GM18508 (cell line): ENCODE data around the gene PP2D1.
"Not testable (repeated sequence)": the region's sequence is repeated elsewhere in the genome, so short reads cannot be mapped to it uniquely, and the experiment has no call there.

Experiments used
- ATAC-seq: cut with Tn5 transposase; IDR thresholded peaks from one replicate; pipeline ENCODE4 v1.9.1; 2021; ENCODE audit warnings: moderate number of reproducible peaks; ENCODE audit not compliant: insufficient read depth, unreplicated experiment

Gene PP2D1

DNA sequence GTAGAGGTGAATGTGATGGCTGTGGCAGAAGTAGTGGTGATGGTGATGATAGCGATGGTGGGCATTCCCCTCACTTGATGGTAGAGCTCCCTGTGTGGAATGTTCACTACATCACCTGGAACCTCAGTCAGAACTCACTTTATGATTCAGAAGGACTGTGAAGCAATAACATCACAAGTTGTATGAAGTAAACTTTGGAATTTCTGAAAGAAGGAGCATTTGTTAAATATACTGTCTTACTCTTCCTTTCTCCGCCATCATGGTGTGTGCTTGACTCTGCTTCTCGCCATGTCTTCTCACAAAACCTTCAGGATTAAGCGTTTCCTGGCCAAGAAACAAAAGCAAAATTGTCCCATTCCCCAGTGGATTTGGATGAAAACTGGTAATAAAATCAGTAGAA lies at the start of gene PP2D1:
PP2D1 (minus strand) TSS at position 101 of the 400 bp plus-strand sequence. CDS start 192 bp downstream, outside the sequence.
- ATAC-seq = no peak

DNA sequence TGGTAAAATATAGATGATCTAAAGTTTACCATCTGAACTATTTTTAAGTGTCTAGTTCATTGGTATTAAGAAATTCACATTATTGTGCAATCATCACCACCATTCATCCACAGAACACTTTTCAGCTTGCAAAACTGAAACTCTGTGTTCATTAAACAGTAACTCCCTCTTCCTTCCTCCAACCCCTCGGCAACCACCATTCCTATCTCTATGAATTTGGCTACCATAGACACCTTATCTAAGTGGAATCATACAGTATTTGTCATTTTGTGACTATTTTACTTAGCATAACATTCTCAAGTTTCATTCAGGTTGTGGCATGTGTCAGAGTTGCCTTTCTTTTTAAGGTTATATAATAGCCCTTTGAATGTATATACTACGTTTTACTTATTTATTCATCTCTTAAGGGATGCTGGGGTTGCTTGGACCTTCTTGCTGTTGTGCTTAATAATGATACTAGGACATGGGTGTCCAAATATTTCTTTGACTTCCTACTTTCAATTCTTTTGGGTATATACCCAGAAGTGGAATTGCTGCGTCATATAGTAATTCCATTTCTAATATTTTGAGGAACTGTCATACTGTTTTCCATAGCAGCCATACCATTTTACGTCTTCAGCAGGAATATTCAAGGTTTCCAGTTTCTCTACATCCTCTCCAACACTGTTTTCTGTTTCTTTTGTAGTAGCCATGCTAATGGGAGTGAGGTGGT lies 49.1 kb upstream of the PP2D1 start:
- peak; percentile 80 for ATAC-seq

GRCh38 chr3:20059929-20060328 lies 47.9 kb upstream of the PP2D1 start:
- ATAC-seq = no peak

- ATAC-seq = no peak
Observed at GRCh38 chr3:20057612-20058180, 45.6 kb upstream of the PP2D1 start.

- no peak for ATAC-seq
Observed at GRCh38 chr3:20056725-20057611, 44.9 kb upstream of the PP2D1 start.

DNA sequence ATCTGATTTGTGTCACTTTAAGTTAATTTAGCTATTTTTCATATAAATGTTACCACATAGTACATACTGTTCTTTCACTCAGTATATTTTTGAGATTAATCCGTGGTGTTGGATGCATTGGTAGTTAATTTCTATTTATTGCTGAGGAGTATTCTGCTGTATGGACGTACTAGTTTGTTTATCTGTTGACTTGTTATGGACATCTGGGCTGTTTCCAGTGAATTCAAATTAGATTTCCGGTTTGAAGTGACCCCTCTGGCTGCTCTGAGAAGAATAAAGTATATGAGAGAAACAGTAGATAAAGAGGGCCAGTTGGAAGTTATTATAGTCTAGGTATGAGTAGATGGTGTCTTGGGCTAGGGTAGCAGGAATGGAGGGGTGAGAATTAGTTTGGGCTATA lies 43.8 kb upstream of the PP2D1 start:
- ATAC-seq = no peak

DNA sequence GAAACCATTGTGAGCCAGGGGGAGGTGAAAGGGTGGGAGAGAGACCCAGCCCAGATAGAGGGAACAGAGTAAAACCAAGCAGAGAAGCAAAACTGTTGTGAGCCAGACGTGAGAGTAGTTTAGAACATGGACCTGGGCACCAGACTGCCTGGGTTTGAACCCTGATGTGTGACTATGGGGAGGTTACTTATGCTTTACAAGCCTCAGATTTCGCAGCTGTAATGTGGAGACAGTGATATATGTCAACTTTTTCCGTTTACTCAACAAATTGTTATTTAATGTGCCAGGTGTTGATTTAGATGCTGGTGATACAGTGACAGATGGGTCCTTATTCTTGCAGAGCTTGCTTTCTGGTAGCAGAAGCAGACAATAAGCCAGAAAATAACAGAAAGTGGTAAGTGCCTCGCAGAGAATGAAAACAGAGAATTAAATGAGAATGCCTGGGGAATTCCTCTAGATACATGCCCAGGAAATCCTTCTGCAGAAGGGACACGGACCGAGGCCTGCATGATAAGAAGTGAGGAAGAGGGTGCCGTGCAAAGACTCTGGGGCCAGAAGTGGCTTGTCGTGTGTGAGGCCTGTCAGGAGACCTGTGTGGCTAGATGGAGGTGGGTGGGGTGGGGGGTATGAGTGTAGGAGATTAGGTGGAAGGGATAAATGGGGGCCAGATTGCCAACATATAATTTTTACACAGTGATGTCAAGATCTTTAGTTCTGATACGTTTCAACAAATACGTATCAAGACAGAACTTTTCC lies 43.1 kb upstream of the PP2D1 start:
- peak; percentile 4 for ATAC-seq

DNA sequence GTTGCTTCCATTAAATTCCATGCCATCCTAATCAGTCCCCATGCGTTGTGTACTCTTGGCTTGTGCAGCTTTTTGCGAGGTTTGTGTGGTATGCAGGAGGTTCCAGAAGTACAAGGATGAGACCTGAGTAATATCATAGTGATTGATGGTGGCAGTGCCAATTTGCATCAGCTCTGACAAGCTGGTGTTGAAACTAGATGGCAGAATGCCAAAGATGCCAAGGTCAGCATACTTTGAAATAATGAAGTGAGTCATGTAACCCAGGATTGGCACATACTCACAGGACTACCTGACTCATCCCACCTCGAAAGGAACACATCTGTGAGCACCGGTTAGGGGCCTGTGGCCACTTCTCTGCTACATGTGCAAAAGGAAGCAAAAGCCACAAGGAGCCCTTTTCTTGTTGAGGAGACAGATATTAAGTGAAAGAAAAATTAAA lies 42.5 kb upstream of the PP2D1 start:
- ATAC-seq = peak; percentile 76

DNA sequence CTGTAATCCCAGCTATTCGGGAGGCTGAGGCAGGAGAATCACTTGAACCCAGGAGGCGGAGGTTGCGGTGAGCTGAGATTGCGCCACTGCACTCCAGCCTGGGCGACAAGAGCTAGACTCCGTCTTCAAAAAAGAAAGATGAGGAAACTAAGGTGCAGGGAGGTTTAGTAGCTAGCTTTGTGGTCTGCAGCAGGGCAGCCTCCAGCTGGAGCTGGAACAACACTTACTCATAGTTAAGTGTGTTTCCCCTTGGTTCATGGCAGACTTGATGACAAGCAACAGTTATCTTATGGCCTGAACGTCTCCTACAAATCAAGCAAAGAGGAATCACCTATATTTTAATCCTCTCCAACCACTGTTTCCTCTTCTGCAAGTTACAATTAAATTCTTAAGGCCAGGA lies 40.8 kb upstream of the PP2D1 start:
- ATAC-seq = no peak

GRCh38 chr3:20051123-20051806 lies 39.2 kb upstream of the PP2D1 start:
- ATAC-seq = no peak

DNA sequence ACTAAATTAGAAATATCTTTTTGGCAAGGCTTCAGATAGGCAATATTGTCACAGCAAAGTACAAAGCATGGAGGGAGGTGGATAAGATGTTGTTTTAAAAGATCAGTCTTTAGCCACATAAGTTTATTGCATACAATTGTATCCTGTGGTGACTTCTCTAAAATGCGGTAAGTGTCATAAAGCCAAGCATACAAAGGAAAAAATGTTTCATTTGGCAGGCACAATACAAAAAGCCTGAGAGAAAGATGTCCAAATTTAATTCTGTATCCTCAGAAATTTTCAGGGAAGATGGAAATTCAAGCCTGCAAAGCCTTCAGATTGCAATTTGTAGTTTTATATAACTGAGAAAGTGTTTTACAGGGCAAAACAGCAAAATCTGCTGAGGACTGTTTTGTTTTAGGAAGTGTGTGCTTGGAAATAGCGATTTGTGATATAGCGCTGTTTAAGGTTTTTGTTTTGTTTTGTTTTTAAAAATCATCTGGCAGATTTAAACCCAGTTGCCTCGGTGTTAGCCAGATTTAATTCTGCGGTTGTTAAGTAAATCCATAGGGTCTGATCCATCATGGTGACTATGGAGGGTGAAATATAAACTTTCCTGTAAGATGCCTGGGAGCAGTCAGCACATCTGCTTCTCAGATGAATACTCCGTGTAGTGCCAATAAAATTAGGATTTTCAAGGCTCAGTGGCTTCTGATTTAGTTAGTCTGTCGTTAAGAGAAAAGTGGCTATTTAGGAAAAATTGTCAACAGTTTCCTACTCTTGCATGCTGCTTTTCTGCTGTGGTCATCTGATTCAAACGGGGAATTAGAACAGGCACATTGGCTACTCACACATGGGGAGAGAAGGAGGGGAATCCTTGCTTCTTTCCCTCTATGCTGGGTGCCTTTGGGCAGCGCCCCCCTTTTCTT lies 36.2 kb upstream of the PP2D1 start:
- peak; percentile 14 for ATAC-seq

- ATAC-seq = no peak
Observed at GRCh38 chr3:20047341-20047779, 35.3 kb upstream of the PP2D1 start.

DNA sequence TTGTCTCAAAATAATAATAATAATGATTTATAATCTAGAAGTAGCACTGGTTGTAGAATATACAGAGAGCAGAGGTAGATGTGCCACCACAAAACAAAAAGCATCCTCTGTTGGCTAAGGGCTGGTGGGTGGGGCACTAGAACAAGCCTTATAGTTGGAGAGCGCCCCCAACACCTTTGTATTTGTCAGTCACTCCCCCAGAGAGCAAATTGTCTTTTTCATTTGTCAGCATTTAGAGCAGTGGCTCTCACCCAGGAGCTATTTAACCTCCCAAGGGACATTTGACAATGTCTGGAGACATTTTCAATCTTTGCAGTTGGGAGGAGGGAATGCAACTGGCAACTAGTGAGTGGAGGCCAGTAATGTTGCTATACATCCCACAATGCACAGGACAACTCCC lies 34.5 kb upstream of the PP2D1 start:
- no peak for ATAC-seq

- ATAC-seq = not testable (repeated sequence)
Observed at GRCh38 chr3:20045141-20045540, 33.1 kb upstream of the PP2D1 start.

DNA sequence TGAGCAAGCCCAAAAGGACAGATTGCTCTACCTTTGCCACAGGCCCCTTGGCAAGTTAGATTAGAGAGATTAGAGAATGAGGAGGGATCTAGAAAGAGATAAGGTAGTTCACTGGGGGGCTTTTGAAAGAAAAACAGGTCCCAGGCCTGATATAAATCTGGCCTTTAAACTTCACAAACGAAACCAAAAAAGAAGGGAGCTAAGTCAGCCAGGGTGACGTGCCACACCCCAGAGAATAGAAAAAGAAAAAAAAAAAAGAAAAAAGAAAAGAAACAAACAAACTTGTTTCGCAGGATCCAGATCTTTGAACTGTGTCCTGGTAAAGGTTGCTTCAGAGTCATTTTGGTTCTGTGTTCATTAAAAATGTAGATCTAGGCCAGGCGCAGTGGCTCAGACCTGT lies 31.8 kb upstream of the PP2D1 start:
- ATAC-seq = no peak

DNA sequence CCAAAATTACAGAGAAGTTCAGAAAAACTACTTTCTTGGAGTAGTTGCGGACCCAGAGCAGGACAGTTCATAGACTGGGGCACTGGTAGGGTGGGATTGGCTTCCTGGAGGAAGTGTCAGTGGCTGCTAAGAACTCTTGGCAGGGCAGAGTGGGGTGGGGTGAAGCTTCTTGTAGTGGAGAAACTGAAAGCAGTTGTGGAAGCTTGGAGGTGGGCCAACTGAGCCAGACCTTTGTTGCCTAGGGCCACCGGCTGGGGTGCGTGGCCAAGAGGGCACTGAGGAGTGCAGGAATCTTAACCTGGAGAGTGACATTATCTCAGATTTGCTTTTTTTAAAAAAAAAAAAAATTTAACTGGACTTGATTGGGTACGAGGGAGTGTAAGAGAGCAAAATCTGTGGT lies 31.3 kb upstream of the PP2D1 start:
- no peak for ATAC-seq

DNA sequence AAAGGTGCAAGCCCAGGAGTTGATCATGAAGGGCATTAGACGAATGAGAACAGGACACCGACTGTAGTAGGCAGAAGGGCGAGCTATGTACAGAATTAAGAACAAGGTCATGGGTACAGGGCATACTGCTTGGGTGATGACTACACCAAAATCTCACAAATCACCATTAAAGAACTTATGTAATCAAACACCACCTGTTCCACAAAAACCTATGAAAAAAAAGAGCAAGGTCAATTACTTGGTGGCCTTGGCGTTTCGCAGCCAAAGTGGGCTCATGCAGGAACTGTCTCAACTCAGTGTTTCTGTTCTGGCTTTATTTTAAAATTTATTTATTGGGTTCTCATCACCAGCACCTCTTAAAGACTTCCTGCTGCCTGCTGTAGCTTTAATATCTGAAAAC lies 30.3 kb upstream of the PP2D1 start:
- no peak for ATAC-seq

DNA sequence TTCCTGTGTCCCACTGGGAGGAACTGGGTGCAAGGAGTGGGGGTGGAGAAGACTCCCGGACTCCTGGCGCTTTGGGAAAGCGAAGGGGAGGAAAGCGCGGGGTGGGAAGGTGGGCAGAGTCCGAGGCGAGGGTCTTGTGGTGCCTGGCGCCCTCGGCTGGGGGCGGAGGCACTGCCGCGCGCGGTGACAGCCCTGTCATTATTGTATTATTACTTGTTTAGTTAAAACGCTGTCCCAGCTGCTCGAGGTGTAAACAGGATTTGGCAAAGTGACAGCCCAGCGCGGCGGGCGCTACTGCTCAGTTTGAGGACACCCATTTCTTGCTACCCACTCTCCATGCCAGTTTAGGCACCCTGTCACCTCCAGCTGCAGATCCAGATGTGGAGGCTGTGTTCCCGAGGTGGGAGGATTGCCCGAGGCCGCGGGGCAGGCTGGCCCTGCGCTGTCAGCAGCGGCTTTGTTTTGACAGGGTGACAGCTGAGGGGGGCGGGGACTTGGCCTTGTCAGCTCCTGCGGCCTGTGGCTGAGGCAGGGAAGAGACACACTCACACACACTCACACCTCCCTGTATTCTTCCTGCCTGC lies 29.2 kb upstream of the PP2D1 start:
- peak; percentile 34 for ATAC-seq
